Measurements from ENCODE around the gene PCP4.

The PCP4 gene

DNA sequence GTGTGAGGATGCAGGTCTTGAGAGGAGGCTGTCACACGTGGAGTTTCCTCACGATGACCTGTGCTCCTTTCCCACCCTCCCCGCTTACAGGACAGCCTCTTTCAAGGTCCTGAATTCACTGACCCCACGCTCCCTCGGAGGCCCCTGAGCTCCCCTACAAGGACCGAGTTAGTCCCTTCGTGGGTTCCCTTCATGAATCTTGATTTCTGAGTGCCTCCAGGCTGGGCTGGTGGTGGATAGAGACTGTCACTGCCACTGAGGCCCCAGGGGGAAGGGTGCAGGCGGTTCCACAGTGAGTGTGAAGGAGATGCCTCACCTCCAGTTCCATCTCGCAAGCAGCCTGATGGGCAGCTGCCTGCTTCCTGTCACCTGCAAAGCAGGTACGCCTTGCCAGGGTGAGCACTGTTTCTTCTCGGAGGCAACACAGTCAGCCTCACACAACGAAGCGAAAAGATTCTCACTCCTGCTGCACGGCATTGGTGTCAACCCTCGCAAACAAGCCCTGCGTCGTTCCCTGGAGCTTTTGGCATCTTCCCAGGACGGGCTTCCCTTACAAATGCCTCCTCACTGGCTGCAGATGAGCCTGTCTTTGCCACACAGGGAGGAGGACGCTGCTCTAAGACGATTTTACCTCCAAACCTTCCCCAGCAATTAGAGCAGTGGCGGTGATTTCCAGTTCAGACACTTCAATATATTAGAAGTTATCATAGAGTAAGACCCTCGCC, 26.7 kb upstream of the PCP4 start:
- H3K4me3 ChIP-seq (replicated peaks; ENCODE audit: low read depth, low read length) = no peak overlapping the region
- no peak for DNase-seq (ENCODE audit: extremely low read depth, low read depth)
- TF ChIP-seq, protein P1, sequence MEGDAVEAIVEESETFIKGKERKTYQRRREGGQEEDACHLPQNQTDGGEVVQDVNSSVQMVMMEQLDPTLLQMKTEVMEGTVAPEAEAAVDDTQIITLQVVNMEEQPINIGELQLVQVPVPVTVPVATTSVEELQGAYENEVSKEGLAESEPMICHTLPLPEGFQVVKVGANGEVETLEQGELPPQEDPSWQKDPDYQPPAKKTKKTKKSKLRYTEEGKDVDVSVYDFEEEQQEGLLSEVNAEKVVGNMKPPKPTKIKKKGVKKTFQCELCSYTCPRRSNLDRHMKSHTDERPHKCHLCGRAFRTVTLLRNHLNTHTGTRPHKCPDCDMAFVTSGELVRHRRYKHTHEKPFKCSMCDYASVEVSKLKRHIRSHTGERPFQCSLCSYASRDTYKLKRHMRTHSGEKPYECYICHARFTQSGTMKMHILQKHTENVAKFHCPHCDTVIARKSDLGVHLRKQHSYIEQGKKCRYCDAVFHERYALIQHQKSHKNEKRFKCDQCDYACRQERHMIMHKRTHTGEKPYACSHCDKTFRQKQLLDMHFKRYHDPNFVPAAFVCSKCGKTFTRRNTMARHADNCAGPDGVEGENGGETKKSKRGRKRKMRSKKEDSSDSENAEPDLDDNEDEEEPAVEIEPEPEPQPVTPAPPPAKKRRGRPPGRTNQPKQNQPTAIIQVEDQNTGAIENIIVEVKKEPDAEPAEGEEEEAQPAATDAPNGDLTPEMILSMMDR (IDR thresholded peaks at IDR 0.05; ENCODE audit: low read depth, low read length, missing control alignments) = no peak

- DNase-seq (ENCODE audit: extremely low read depth, low read depth) = no peak
- no peak overlapping the region for H3K4me3 ChIP-seq (replicated peaks; ENCODE audit: low read depth, low read length)
Measured at GRCh38 chr21:39842741-39843459, 24.3 kb upstream of the PCP4 start.

GRCh38 chr21:39843483-39843882, 23.8 kb upstream of the PCP4 start:
- TF ChIP-seq, protein P1 (IDR thresholded peaks at IDR 0.05; ENCODE audit: low read depth, low read length, missing control alignments) = no peak
- DNase-seq (ENCODE audit: extremely low read depth, low read depth) = no peak
- H3K4me3 ChIP-seq (replicated peaks; ENCODE audit: low read depth, low read length) = no peak overlapping the region

More at GRCh38 chr21:39842741-39843459, 24.3 kb upstream of the PCP4 start:
- TF ChIP-seq, protein P1 (IDR thresholded peaks at IDR 0.05; ENCODE audit: low read depth, low read length, missing control alignments) = no peak

GRCh38 chr21:39843916-39844315, 23.3 kb upstream of the PCP4 start:
- DNase-seq (ENCODE audit: extremely low read depth, low read depth) = no peak
- no peak overlapping the region for H3K4me3 ChIP-seq (replicated peaks; ENCODE audit: low read depth, low read length)
- TF ChIP-seq, protein P1 (IDR thresholded peaks at IDR 0.05; ENCODE audit: low read depth, low read length, missing control alignments) = no peak

DNA sequence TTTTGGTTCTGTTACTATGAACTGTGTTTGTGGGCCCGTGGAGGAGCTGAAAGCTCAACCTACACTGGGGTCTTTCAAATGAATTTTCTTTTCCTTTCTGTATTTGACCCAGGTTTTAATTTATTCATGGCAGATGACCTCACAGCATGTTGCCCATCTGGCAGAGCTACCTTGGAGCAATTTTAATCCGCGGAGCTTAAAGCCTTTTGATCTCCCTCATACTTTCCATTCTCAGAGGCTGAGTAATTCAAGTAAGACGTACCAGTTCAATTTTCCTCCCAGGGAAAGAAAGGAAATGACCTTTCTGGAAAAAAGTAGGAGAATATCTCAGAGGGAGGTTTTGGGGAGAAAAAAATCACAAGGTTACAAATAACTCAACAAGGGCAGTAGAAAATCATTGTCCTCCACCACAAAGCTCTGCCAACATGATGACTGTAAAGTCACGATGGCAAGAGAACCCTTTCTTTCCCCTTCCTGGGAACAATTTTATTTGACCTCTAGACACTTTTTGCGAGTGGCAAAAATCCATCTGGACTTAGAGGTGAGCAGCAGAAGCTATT, 21.6 kb upstream of the PCP4 start:
- no peak overlapping the region for H3K4me3 ChIP-seq (replicated peaks; ENCODE audit: low read depth, low read length)
- TF ChIP-seq, protein P1 (IDR thresholded peaks at IDR 0.05; ENCODE audit: low read depth, low read length, missing control alignments) = no peak
- no peak for DNase-seq (ENCODE audit: extremely low read depth, low read depth)

- DNase-seq (ENCODE audit: extremely low read depth, low read depth) = no peak
- TF ChIP-seq, protein P1 (IDR thresholded peaks at IDR 0.05; ENCODE audit: low read depth, low read length, missing control alignments) = no peak
- H3K4me3 ChIP-seq (replicated peaks; ENCODE audit: low read depth, low read length) = no peak overlapping the region
Measured at GRCh38 chr21:39847877-39848276, 19.4 kb upstream of the PCP4 start.
